HEK293T (cell line): Measurements from ENCODE around the gene USF3.

Experiments used
- FOXA1 ChIP-seq: fragments of 450-650 bp; IDR thresholded peaks from 2 replicates; pipeline ENCODE4 v1.6.1; 2016; ENCODE audit warnings: mild to moderate bottlenecking
- FOXK2 ChIP-seq: fragments of 450-650 bp; IDR thresholded peaks from 2 replicates; pipeline ENCODE4 v1.6.1; 2016; ENCODE audit warnings: mild to moderate bottlenecking
- SUZ12 ChIP-seq: fragments of 450-650 bp; IDR thresholded peaks from 2 replicates; pipeline ENCODE4 v1.6.1; 2016; ENCODE audit warnings: mild to moderate bottlenecking
- TARDBP ChIP-seq: fragments of 450-650 bp; IDR thresholded peaks from 2 replicates; pipeline ENCODE4 v1.6.1; 2016
- ZNF384 ChIP-seq: fragments of 450-650 bp; IDR thresholded peaks from 2 replicates; pipeline ENCODE4 v1.6.1; 2016
- TF ChIP-seq, protein P1 (sequence below): fragments of 450-650 bp; IDR thresholded peaks from 2 replicates; pipeline ENCODE4 v1.6.1; 2016

DNA sequence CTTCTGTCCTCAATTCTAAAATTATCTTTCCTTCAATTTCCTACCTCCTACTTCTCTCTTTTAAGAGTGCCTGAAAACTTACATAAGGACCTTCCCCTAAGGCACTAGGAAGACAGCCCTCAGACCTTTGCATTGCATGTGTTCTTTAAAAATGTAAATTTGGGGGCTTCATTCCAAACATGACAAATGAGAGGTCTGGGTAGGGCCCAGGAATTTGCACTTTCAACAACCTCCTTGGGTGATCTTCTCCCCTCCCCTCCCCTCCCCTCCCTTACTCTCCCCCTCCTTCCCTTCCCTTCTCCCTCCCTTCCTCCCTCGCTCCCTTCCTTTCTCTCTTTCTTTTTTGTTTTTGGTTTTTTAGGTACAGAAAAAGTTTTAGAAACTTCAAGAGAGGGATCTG lies 18.7 kb downstream of the USF3 start:
- TF ChIP-seq TARDBP (no peak), FOXK2 (no peak), FOXA1 (no peak), ZNF384 (no peak), SUZ12 (no peak)
- TF ChIP-seq, protein P1, sequence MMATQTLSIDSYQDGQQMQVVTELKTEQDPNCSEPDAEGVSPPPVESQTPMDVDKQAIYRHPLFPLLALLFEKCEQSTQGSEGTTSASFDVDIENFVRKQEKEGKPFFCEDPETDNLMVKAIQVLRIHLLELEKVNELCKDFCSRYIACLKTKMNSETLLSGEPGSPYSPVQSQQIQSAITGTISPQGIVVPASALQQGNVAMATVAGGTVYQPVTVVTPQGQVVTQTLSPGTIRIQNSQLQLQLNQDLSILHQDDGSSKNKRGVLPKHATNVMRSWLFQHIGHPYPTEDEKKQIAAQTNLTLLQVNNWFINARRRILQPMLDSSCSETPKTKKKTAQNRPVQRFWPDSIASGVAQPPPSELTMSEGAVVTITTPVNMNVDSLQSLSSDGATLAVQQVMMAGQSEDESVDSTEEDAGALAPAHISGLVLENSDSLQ, result no peak
